ENCODE results near the gene PROCA1. TPM values are rescaled to one million over a fixed set of nuclear protein-coding genes. Genes with fewer than 3 reads are reported as not detected.

The PROCA1 gene
- total and polyA plus RNA-seq, 9 of the 15 experiments (the other 6 are each of a cell fraction or from before 2014, with no cell fraction given), result 0.78 to 16.2 (median 5.6) TPM

GRCh38 chr17:28735242-28735722 lies 23.6 kb upstream of the PROCA1 start (continued):
- TF ChIP-seq AFF1 (IDR thresholded peaks at IDR 0.05; ENCODE audit: low read depth in 1 of 2, partially characterized antibody in 2 of 2), result peak in 1 of 2 experiments; percentile 55
- TF ChIP-seq ZNF217 (CRISPR knock-in tag; IDR thresholded peaks at IDR 0.05), result no peak
- TF ChIP-seq ZNF23 (CRISPR knock-in tag; IDR thresholded peaks at IDR 0.05), result no peak
- no peak for TF ChIP-seq SRSF3 (IDR thresholded peaks at IDR 0.05; ENCODE audit: insufficient read depth, low read length)
- no peak for TF ChIP-seq ZNF3 (CRISPR knock-in tag; IDR thresholded peaks at IDR 0.05)
- no peak for TF ChIP-seq FOXJ3 (CRISPR knock-in tag; IDR thresholded peaks at IDR 0.05)
- no peak for TF ChIP-seq KDM4B (IDR thresholded peaks at IDR 0.05; ENCODE audit: borderline replicate concordance in 2 of 2, low read depth in 1 of 2)
- no peak for TF ChIP-seq ZNF445 (CRISPR knock-in tag; IDR thresholded peaks at IDR 0.05; ENCODE audit: low read depth)
- TF ChIP-seq DACH1 (IDR thresholded peaks at IDR 0.05; ENCODE audit: partially characterized antibody), result no peak
- no peak for TF ChIP-seq ZSCAN29 (IDR thresholded peaks at IDR 0.05)
- TF ChIP-seq HNRNPL (IDR thresholded peaks at IDR 0.05; ENCODE audit: low read depth, low read length), result no peak
- 0 out of 2 replicates have a peak, but pooled peaks have one; percentile 33 for TF ChIP-seq RREB1 (CRISPR knock-in tag; IDR thresholded peaks at IDR 0.05)
- TF ChIP-seq RBM22 (IDR thresholded peaks at IDR 0.05; ENCODE audit: low read depth, low read length, poor library complexity, severe bottlenecking), result no peak
- peak; percentile 13; the same call in 1 of the 2 replicates for TF ChIP-seq CREM (IDR thresholded peaks at IDR 0.05; ENCODE audit: low read depth)
- TF ChIP-seq TAF7 (tag; IDR thresholded peaks at IDR 0.05), result no peak
- TF ChIP-seq ARID2 (IDR thresholded peaks at IDR 0.05), result no peak
- TF ChIP-seq SOX6 (IDR thresholded peaks at IDR 0.05), result peak; percentile 58
- no peak for TF ChIP-seq TSC22D4 (tag; IDR thresholded peaks at IDR 0.05)
- TF ChIP-seq FOSL1 (tag; conservative IDR thresholded peaks at IDR 0.05), result peak; percentile 92
- no peak for TF ChIP-seq ZKSCAN8 (CRISPR knock-in tag; IDR thresholded peaks at IDR 0.05)
- TF ChIP-seq PHF20 (IDR thresholded peaks at IDR 0.05; ENCODE audit: partially characterized antibody), result no peak
